Cerebellar nuclear complex (tissue), 1 donor: ENCODE results near the gene EYA2.

Experiments
- DNase-seq, 2 experiments: peaks; one replicate each; lab custom pipeline; 2025; lab: John Stamatoyannopoulos, UW

The EYA2 gene

GRCh38 chr20:46933150-46933549, 38.5 kb downstream of the EYA2 start:
- no peak for DNase-seq

DNA sequence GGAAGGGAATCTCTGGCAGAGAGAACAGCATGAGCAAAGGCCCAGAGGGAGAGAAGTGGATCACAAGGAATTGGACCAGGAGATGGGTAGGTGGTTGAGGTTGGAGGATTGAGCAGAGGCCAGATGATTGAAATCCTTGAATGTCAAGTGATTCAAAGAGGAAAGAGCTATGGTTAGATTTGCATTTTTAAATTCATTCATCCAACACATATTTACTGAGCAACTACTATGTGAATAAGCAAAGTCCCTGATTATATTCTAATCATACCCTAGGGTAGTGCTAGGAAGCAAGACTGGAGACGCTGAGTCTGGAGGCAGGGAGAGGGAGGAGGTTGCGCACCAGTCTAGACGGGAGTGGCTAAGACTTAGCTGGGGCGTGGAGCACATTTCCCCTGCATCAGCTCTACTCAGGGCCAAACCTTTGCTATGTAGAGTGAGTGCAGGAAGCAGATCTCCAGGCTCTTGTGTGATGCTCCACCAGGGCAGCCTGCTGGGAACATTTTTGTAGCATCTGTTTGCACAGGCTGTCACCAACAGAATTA, 40.2 kb downstream of the EYA2 start:
- no peak for DNase-seq

DNA sequence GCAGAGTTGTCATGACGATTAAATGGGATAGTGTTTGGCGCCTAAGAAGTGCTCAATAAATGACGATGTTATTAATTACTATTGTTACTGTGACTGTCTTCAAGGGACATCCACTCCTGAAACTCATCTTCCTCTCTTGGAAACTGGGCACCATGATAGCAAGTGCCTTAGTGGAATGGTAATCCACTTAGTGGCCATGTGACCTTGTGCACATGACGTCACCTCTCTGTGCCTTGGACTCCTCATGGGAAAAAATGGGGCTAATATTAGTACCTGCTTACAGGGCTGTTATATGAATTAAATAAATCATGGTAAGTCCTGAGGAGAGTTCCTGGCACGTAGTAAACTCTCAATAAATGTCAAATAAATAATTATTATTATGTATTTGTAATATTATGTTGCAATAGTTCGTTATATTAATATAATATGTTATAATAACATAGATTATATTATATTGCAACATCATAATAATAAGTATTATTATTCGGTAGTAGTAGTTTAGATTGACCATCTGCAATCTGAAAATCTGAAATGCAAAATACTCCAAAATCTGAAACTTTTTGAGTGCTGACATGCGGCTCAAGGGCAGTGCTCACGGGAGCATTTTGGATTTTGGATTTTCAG, 40.9 kb downstream of the EYA2 start:
- no peak for DNase-seq

GRCh38 chr20:46936415-46937156, 41.9 kb downstream of the EYA2 start:
- no peak for DNase-seq

DNA sequence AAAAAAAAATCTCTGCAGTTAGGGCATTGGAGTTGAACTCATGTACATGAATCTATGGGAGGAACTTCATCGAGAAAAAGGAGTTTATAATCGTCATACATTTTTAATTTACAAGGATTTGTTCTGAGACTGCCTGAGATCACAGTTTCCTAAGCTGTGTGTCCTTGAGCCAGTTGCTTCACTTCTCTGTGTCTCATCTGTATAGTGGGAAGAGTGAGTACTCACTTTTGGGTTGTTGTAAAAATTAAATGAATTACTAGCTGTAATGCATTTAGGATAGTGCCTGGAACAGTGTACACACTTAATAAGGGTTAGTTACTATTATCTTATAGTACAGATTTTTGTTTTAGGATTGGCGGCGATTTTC, 42.5 kb downstream of the EYA2 start:
- no peak for DNase-seq

- no peak for DNase-seq
Measured at GRCh38 chr20:46937533-46938226, 43.0 kb downstream of the EYA2 start.

DNA sequence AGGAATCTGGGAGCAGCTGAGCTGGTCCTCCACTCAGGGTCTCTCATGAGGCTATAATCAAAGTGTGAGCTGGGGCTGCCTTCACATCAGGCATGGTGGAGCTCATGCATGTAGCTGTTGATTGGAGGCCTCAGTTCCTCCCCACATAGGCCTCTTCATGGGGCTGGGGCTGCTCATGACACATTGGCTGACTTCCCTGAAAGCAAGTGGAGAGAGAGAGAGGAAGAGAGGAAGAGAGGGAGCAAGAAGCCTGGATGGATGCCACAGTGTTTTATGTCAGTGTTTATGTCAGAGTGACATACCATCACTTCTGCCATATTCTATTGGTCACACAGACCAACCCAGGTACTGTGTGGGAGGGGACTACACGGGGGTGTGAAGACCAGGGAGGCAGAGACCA, 43.8 kb downstream of the EYA2 start:
- no peak for DNase-seq

DNA sequence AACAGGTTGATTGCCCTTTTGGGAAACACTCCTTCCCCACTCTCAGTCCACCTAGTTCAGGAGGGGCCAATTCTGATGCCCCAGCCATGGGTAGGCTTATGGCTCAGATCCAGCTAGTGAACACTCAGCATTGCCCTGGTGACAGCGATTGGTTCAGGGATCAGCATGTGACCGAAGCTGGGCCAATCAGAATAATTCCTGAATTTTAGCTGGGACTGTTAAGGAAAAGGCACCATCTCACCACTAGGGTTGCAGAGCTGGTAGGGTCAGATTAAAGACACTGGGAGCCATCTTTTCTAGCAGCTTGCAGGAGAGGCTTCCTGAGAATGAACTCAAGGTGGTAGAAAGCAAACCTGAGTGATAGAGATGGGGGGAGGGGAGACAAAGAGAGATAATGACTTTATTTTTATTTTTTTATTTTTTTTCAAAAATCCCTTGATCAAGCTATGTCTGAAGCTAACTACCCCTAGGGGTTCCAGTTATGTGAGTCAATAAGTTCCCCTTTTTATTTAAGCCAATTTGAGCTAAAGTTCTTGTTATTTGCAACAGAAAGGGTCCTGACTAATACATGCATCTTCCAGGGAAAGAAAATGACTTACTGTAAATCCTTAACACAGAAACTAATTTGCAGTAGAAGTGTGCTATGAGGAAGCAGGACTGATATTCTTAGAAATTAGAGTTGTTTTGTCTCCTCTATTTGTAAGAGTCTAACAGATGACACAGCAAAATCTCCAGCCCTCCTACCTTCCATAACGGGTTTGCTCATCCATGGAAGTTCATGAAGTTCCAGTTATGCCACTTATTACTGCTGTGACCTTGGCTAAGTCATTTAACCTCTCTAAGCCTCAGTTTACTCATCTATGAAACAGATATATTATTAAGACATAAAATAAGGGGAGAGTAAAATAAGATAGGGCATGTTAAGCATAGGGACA, 44.7 kb downstream of the EYA2 start:
- DNase-seq, result no peak

DNA sequence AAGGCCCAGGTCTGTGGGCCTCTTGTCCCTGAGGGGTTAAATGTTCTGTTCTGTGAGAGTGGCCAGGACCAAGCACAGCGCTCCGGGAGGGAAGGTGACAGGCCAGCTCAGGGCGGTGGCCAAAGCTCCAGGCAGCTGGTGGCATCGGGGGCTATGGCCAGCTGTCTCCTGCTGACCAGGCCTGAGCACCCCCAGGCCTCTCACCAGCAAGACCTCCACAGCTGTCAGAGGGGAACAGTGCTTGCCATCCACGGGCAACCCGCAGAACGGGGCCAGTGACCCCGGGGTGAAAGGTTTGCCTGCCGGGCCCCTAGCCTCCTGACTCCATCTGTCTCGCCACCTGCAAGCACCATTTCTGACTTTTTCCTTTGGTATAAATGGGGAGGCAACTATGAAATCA, 46.0 kb downstream of the EYA2 start:
- no peak for DNase-seq

GRCh38 chr20:46941404-46941803, 46.8 kb downstream of the EYA2 start:
- no peak for DNase-seq

- DNase-seq, result no peak
Measured at GRCh38 chr20:46943861-46944591, 49.4 kb downstream of the EYA2 start.

DNA sequence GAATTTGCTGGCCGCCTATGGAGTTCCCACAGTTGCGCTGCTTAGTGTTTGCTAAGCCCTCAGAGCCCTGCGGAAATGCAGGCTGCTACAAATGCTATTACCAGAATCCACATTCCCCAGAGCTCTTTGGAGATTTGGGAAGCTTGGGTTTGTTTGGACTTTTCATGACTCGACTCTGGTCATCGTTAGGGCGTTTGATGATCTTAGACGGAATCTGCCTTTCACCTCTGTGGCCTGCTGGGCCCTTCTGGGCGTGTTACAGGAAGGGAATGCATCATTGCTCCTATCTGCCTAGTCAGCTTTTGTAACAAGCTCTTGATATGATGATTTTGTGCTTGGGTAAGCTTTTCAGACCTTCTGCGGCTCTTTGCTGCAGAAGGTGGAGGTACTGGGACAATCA, 50.8 kb downstream of the EYA2 start:
- no peak for DNase-seq

DNA sequence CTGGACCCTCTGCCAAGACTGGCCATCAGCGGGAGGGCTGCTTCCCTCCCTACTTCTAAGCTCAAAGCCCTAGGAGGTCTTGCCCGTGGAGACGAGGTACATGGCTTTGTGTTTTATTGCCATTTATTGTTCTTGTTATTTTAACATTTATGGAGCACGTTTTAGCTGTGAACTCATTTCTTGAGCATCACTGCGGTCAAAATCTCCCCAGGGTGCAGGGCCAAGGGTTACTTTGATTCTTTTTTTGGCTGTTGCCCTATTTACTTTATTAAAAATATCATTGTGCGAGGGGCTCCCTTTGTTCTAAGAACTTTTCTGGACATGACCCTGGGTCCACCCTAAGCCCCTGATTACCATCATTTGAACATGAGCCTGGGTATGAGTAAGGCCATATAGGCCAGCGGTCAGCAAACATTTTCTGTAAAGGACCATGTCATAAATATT, 51.6 kb downstream of the EYA2 start:
- no peak for DNase-seq

GRCh38 chr20:46946796-46947195, 52.2 kb downstream of the EYA2 start:
- DNase-seq, result no peak

- no peak for DNase-seq
Measured at GRCh38 chr20:46948081-46948480, 53.4 kb downstream of the EYA2 start.

- DNase-seq, result no peak
Measured at GRCh38 chr20:46951405-46951804, 56.8 kb downstream of the EYA2 start.

- DNase-seq, result no peak
Measured at GRCh38 chr20:46951840-46952497, 57.3 kb downstream of the EYA2 start.

- no peak for DNase-seq
Measured at GRCh38 chr20:46953596-46953995, 59.0 kb downstream of the EYA2 start.

- DNase-seq, result no peak
Measured at GRCh38 chr20:46954490-46955038, 59.9 kb downstream of the EYA2 start.
